ENCODE results near the gene NASP.

Gene NASP
- total RNA-seq = 117 to 132 reads per million in 2 donors

GRCh38 chr1:45583666-45584350, at the start of gene NASP:
Gene NASP (plus strand): TSS chr1:45584041. CDS start chr1:45584147, 106 bp downstream.
- DNase-seq = peak; percentile 60

GRCh38 chr1:45535988-45536766, 47.7 kb upstream of the NASP start:
- DNase-seq = no peak

GRCh38 chr1:45536886-45537285, 47.0 kb upstream of the NASP start:
- DNase-seq = no peak

- no peak for DNase-seq
These were observed 42.6 kb upstream of the NASP start for GRCh38 chr1:45541193-45541592.

- DNase-seq = no peak
These were observed 41.2 kb upstream of the NASP start for GRCh38 chr1:45542591-45542990.

GRCh38 chr1:45543581-45544417, 40.0 kb upstream of the NASP start:
- no peak for DNase-seq

GRCh38 chr1:45544530-45544929, 39.3 kb upstream of the NASP start:
- DNase-seq = no peak

- DNase-seq = no peak
These were observed 38.8 kb upstream of the NASP start for GRCh38 chr1:45545019-45545493.

- DNase-seq = no peak
These were observed 38.1 kb upstream of the NASP start for GRCh38 chr1:45545553-45546310.

GRCh38 chr1:45550401-45551351, 33.2 kb upstream of the NASP start, which contains the start of gene AKR1A1:
Gene AKR1A1 (plus strand): TSS chr1:45550826. CDS start chr1:45561795, 10,969 bp downstream.
- DNase-seq = peak; percentile 72

GRCh38 chr1:45551684-45552083, 32.2 kb upstream of the NASP start:
- DNase-seq = no peak

GRCh38 chr1:45552331-45552730, 31.5 kb upstream of the NASP start:
- DNase-seq = no peak

- no peak for DNase-seq
These were observed 29.6 kb upstream of the NASP start for GRCh38 chr1:45554198-45554597.

GRCh38 chr1:45557422-45557944, 26.4 kb upstream of the NASP start:
- no peak for DNase-seq

- no peak for DNase-seq
These were observed 20.0 kb upstream of the NASP start for GRCh38 chr1:45563843-45564242.

- DNase-seq = no peak
These were observed 17.1 kb upstream of the NASP start for GRCh38 chr1:45566722-45567121.

GRCh38 chr1:45567911-45568310, 15.9 kb upstream of the NASP start:
- DNase-seq = no peak

GRCh38 chr1:45568421-45568820, 15.4 kb upstream of the NASP start:
- no peak for DNase-seq

GRCh38 chr1:45569571-45569961, 14.3 kb upstream of the NASP start:
- DNase-seq = no peak

GRCh38 chr1:45569962-45570581, 13.8 kb upstream of the NASP start:
- DNase-seq = no peak
